ENCODE results near the gene OSBP. TPM values are rescaled to one million over a fixed set of nuclear protein-coding genes. Genes with fewer than 3 reads are reported as not detected.

Gene OSBP
- polyA plus RNA-seq, 1 donor (not counting 4 experiments of a cell fraction or from before 2014, with no cell fraction given): 31.9 TPM

DNA sequence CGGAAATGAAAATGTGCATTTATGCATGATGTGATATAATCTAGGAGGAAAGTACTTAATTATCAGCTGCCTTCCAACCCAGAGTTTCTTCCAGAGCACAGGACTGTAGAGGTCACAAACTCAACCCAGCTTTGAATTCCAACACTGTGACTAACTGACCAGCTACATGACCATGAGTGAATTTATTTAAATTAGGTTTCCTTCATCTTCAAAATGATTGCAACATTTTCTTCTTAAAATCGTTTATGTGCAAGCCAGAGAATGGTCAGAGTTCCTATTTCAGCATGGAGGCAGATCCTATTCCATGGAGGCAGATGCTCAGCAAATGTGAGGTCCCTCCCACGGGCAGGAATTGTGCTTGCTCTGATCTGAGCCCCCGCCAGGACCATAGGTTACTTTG, 42.4 kb downstream of the OSBP start:
- Histone ChIP-seq H3K9me3 (ENCODE audit: control insufficient read depth, low read depth, low read length) (no peaks in the 10 kb centered on the region), H4K20me1 (ENCODE audit: control insufficient read depth, extremely low read depth, insufficient read depth, low read length) (no peaks in the 10 kb centered on the region), H3K4me2 (ENCODE audit: control insufficient read depth, extremely low read depth, insufficient read depth, low read depth, low read length) (peak overlapping the region; percentile 8), H3K9me1 (ENCODE audit: control insufficient read depth, extremely low read depth, insufficient read depth, low read length) (no peaks in the 10 kb centered on the region), H3K4me3 (ENCODE audit: control insufficient read depth in 2 of 3, extremely low read depth in 1 of 3, insufficient read depth in 2 of 3, low read depth in 1 of 3, low read length in 3 of 3) (no peak overlapping the region), H3K27me3 (ENCODE audit: control insufficient read depth, extremely low read depth, insufficient read depth, low read length) (no peaks in the 10 kb centered on the region), H2AFZ (ENCODE audit: control insufficient read depth, low read length) (no peak overlapping the region), H3K36me3 (ENCODE audit: control insufficient read depth in 2 of 2, extremely low read depth in 1 of 2, insufficient read depth in 2 of 2, low read length in 2 of 2) (peaks cover 16 to 22% of the 10 kb centered on the region in 2 experiments), H3K9ac (ENCODE audit: control insufficient read depth, extremely low read depth, insufficient read depth, low read length) (no peak overlapping the region), H3K4me1 (ENCODE audit: control insufficient read depth, extremely low read depth, insufficient read depth, low read length) (peaks cover 10% of the 10 kb centered on the region), H3K79me2 (ENCODE audit: control insufficient read depth, insufficient read depth, low read length) (no peaks in the 10 kb centered on the region), H3K27ac (ENCODE audit: control insufficient read depth, insufficient read depth, low read length) (no peak overlapping the region)
- dilution Hi-C loops (cut with MboI; ENCODE audit: extremely low pct_ligation_motif_present, low sequenced_read_pairs): no loop called here
- no peak for TF ChIP-seq EZH2 (IDR thresholded peaks at IDR 0.05; ENCODE audit: low read length)
- TF ChIP-seq, protein P1, sequence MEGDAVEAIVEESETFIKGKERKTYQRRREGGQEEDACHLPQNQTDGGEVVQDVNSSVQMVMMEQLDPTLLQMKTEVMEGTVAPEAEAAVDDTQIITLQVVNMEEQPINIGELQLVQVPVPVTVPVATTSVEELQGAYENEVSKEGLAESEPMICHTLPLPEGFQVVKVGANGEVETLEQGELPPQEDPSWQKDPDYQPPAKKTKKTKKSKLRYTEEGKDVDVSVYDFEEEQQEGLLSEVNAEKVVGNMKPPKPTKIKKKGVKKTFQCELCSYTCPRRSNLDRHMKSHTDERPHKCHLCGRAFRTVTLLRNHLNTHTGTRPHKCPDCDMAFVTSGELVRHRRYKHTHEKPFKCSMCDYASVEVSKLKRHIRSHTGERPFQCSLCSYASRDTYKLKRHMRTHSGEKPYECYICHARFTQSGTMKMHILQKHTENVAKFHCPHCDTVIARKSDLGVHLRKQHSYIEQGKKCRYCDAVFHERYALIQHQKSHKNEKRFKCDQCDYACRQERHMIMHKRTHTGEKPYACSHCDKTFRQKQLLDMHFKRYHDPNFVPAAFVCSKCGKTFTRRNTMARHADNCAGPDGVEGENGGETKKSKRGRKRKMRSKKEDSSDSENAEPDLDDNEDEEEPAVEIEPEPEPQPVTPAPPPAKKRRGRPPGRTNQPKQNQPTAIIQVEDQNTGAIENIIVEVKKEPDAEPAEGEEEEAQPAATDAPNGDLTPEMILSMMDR (optimal IDR thresholded peaks at IDR 0.05 in 1 of 3, IDR thresholded peaks at IDR 0.05 in 1 of 3, conservative IDR thresholded peaks at IDR 0.05 in 1 of 3; ENCODE audit: extremely low read depth in 1 of 3, insufficient read depth in 2 of 3, low read length in 3 of 3): no peak
- DNase-seq (ENCODE audit: low read depth, low spot score) (no peak), FAIRE-seq (no peak)

DNA sequence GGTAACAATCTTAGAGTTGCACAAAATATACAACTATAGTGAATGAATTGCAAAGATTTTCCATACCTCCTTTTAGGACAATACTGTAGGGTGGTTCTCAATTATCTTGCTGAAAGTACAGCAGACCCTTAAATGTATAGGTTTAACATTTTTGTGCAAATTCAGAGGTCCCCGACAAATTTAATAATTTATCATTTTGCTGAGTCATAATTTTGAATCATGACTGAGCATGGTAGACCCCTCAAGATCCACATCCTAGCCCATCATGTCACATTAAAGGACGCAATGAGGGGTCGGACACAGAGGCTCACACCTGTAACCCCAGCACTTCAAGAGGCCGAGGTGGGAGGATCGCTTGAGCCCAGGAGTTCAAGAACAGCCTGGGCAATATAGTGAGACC, 43.5 kb downstream of the OSBP start:
- Histone ChIP-seq H3K9me3 (ENCODE audit: control insufficient read depth, low read depth, low read length) (no peaks in the 10 kb centered on the region), H3K4me1 (ENCODE audit: control insufficient read depth, extremely low read depth, insufficient read depth, low read length) (peaks cover 10% of the 10 kb centered on the region), H3K9ac (ENCODE audit: control insufficient read depth, extremely low read depth, insufficient read depth, low read length) (no peak overlapping the region), H3K36me3 (ENCODE audit: control insufficient read depth in 2 of 2, extremely low read depth in 1 of 2, insufficient read depth in 2 of 2, low read length in 2 of 2) (peaks cover 14% of the 10 kb centered on the region in 2 experiments), H4K20me1 (ENCODE audit: control insufficient read depth, extremely low read depth, insufficient read depth, low read length) (no peaks in the 10 kb centered on the region), H2AFZ (ENCODE audit: control insufficient read depth, low read length) (no peak overlapping the region), H3K4me3 (ENCODE audit: control insufficient read depth in 2 of 3, extremely low read depth in 1 of 3, insufficient read depth in 2 of 3, low read depth in 1 of 3, low read length in 3 of 3) (no peak overlapping the region), H3K27me3 (ENCODE audit: control insufficient read depth, extremely low read depth, insufficient read depth, low read length) (no peaks in the 10 kb centered on the region), H3K27ac (ENCODE audit: control insufficient read depth, insufficient read depth, low read length) (no peak overlapping the region), H3K9me1 (ENCODE audit: control insufficient read depth, extremely low read depth, insufficient read depth, low read length) (no peaks in the 10 kb centered on the region), H3K4me2 (ENCODE audit: control insufficient read depth, extremely low read depth, insufficient read depth, low read depth, low read length) (no peak overlapping the region), H3K79me2 (ENCODE audit: control insufficient read depth, insufficient read depth, low read length) (no peaks in the 10 kb centered on the region)
- FAIRE-seq (no peak), DNase-seq (ENCODE audit: low read depth, low spot score) (no peak)
- TF ChIP-seq, protein P1 (optimal IDR thresholded peaks at IDR 0.05 in 1 of 3, IDR thresholded peaks at IDR 0.05 in 1 of 3, conservative IDR thresholded peaks at IDR 0.05 in 1 of 3; ENCODE audit: extremely low read depth in 1 of 3, insufficient read depth in 2 of 3, low read length in 3 of 3): no peak
- no peak for TF ChIP-seq EZH2 (IDR thresholded peaks at IDR 0.05; ENCODE audit: low read length)
- dilution Hi-C loops (cut with MboI; ENCODE audit: extremely low pct_ligation_motif_present, low sequenced_read_pairs): no loop called here
